Measurements from ENCODE around the gene XYLT1. TPM values are rescaled to one million over a fixed set of nuclear protein-coding genes. Genes with fewer than 3 reads are reported as not detected.

The XYLT1 gene
- total and polyA plus RNA-seq, 2 donors, result 2.2 to 3.5 TPM

- Histone ChIP-seq H3K4me3 (ENCODE audit: low read length in 2 of 2) (no peak overlapping the region), H3K27me3 (ENCODE audit: control insufficient read depth in 2 of 2, insufficient read depth in 1 of 2, low read length in 1 of 2) (no peaks in the 10 kb centered on the region), H3K36me3 (ENCODE audit: control insufficient read depth in 2 of 2, insufficient read depth in 2 of 2, low read length in 1 of 2) (no peaks in the 10 kb centered on the region), H3K4me1 (ENCODE audit: control insufficient read depth in 2 of 2, insufficient read depth in 2 of 2, low read length in 2 of 2) (no peaks in the 10 kb centered on the region), H3K27ac (ENCODE audit: low read depth in 1 of 2, low read length in 1 of 2) (no peak overlapping the region), H3K9me3 (ENCODE audit: control insufficient read depth in 2 of 2, insufficient read depth in 1 of 2, low read length in 1 of 2) (no peaks in the 10 kb centered on the region)
- no peak for DNase-seq (ENCODE audit: low read depth in 6 of 9, low spot score in 9 of 9)
- 99% methylated on average over 2 of the region's 2 CpGs for WGBS
Measured at GRCh38 chr16:17426451-17426850, 44.3 kb downstream of the XYLT1 start.

- H3K4me1 ChIP-seq (ENCODE audit: control insufficient read depth in 2 of 2, insufficient read depth in 2 of 2, low read length in 2 of 2), result no peaks in the 10 kb centered on the region
- no peak overlapping the region for H3K27ac ChIP-seq (ENCODE audit: low read depth in 1 of 2, low read length in 1 of 2)
- no peaks in the 10 kb centered on the region for H3K27me3 ChIP-seq (ENCODE audit: control insufficient read depth in 2 of 2, insufficient read depth in 1 of 2, low read length in 1 of 2)
- no peak for DNase-seq (ENCODE audit: low read depth in 6 of 9, low spot score in 9 of 9)
- H3K4me3 ChIP-seq (ENCODE audit: low read length in 2 of 2), result no peak overlapping the region
- no peaks in the 10 kb centered on the region for H3K9me3 ChIP-seq (ENCODE audit: control insufficient read depth in 2 of 2, insufficient read depth in 1 of 2, low read length in 1 of 2)
- H3K36me3 ChIP-seq (ENCODE audit: control insufficient read depth in 2 of 2, insufficient read depth in 2 of 2, low read length in 1 of 2), result no peaks in the 10 kb centered on the region
- WGBS, result 79% methylated on average over 5 of the region's 5 CpGs
Measured at GRCh38 chr16:17424771-17425170, 46.0 kb downstream of the XYLT1 start.

GRCh38 chr16:17423221-17423620 is 47.5 kb downstream of the XYLT1 start:
- DNase-seq (ENCODE audit: low read depth in 6 of 9, low spot score in 9 of 9), result no peak
- WGBS, result 96% methylated on average over 6 of the region's 6 CpGs
- H3K4me3 ChIP-seq (ENCODE audit: low read length in 2 of 2), result no peak overlapping the region
- no peaks in the 10 kb centered on the region for H3K9me3 ChIP-seq (ENCODE audit: control insufficient read depth in 2 of 2, insufficient read depth in 1 of 2, low read length in 1 of 2)
- H3K36me3 ChIP-seq (ENCODE audit: control insufficient read depth in 2 of 2, insufficient read depth in 2 of 2, low read length in 1 of 2), result no peaks in the 10 kb centered on the region
- no peaks in the 10 kb centered on the region for H3K4me1 ChIP-seq (ENCODE audit: control insufficient read depth in 2 of 2, insufficient read depth in 2 of 2, low read length in 2 of 2)
- H3K27me3 ChIP-seq (ENCODE audit: control insufficient read depth in 2 of 2, insufficient read depth in 1 of 2, low read length in 1 of 2), result no peaks in the 10 kb centered on the region
- no peak overlapping the region for H3K27ac ChIP-seq (ENCODE audit: low read depth in 1 of 2, low read length in 1 of 2)

- no peak overlapping the region for H3K27ac ChIP-seq (ENCODE audit: low read depth in 1 of 2, low read length in 1 of 2)
- H3K4me3 ChIP-seq (ENCODE audit: low read length in 2 of 2), result no peak overlapping the region
- H3K9me3 ChIP-seq (ENCODE audit: control insufficient read depth in 2 of 2, insufficient read depth in 1 of 2, low read length in 1 of 2), result no peaks in the 10 kb centered on the region
- no peak for DNase-seq (ENCODE audit: low read depth in 6 of 9, low spot score in 9 of 9)
- H3K36me3 ChIP-seq (ENCODE audit: control insufficient read depth in 2 of 2, insufficient read depth in 2 of 2, low read length in 1 of 2), result no peaks in the 10 kb centered on the region
- 83% methylated on average over 4 of the region's 4 CpGs for WGBS
- no peaks in the 10 kb centered on the region for H3K27me3 ChIP-seq (ENCODE audit: control insufficient read depth in 2 of 2, insufficient read depth in 1 of 2, low read length in 1 of 2)
- H3K4me1 ChIP-seq (ENCODE audit: control insufficient read depth in 2 of 2, insufficient read depth in 2 of 2, low read length in 2 of 2), result peaks cover 6 to 11% of the 10 kb centered on the region in 2 donors
Measured at GRCh38 chr16:17420816-17421215, 49.9 kb downstream of the XYLT1 start.

GRCh38 chr16:17419266-17419665 is 51.5 kb downstream of the XYLT1 start:
- DNase-seq (ENCODE audit: low read depth in 6 of 9, low spot score in 9 of 9), result no peak
- H3K27ac ChIP-seq (ENCODE audit: low read depth in 1 of 2, low read length in 1 of 2), result no peak overlapping the region
- no peaks in the 10 kb centered on the region for H3K36me3 ChIP-seq (ENCODE audit: control insufficient read depth in 2 of 2, insufficient read depth in 2 of 2, low read length in 1 of 2)
- 98% methylated on average over 4 of the region's 4 CpGs for WGBS
- no peaks in the 10 kb centered on the region for H3K9me3 ChIP-seq (ENCODE audit: control insufficient read depth in 2 of 2, insufficient read depth in 1 of 2, low read length in 1 of 2)
- no peaks in the 10 kb centered on the region for H3K27me3 ChIP-seq (ENCODE audit: control insufficient read depth in 2 of 2, insufficient read depth in 1 of 2, low read length in 1 of 2)
- H3K4me1 ChIP-seq (ENCODE audit: control insufficient read depth in 2 of 2, insufficient read depth in 2 of 2, low read length in 2 of 2), result peaks cover 6 to 11% of the 10 kb centered on the region in 2 donors
- H3K4me3 ChIP-seq (ENCODE audit: low read length in 2 of 2), result no peak overlapping the region

GRCh38 chr16:17417740-17418139 is 53.0 kb downstream of the XYLT1 start:
- Histone ChIP-seq H3K4me1 (ENCODE audit: control insufficient read depth in 2 of 2, insufficient read depth in 2 of 2, low read length in 2 of 2) (peaks cover 6 to 11% of the 10 kb centered on the region in 2 donors), H3K27me3 (ENCODE audit: control insufficient read depth in 2 of 2, insufficient read depth in 1 of 2, low read length in 1 of 2) (no peaks in the 10 kb centered on the region), H3K4me3 (ENCODE audit: low read length in 2 of 2) (no peak overlapping the region), H3K27ac (ENCODE audit: low read depth in 1 of 2, low read length in 1 of 2) (no peak overlapping the region), H3K9me3 (ENCODE audit: control insufficient read depth in 2 of 2, insufficient read depth in 1 of 2, low read length in 1 of 2) (no peaks in the 10 kb centered on the region), H3K36me3 (ENCODE audit: control insufficient read depth in 2 of 2, insufficient read depth in 2 of 2, low read length in 1 of 2) (no peaks in the 10 kb centered on the region)
- 79% methylated on average over 2 of the region's 2 CpGs for WGBS
- DNase-seq (ENCODE audit: low read depth in 6 of 9, low spot score in 9 of 9), result no peak

- H3K27me3 ChIP-seq (ENCODE audit: control insufficient read depth in 2 of 2, insufficient read depth in 1 of 2, low read length in 1 of 2), result no peaks in the 10 kb centered on the region
- peak overlapping the region in 1 of 2 donors; percentile 6 for H3K4me3 ChIP-seq (ENCODE audit: low read length in 2 of 2)
- H3K36me3 ChIP-seq (ENCODE audit: control insufficient read depth in 2 of 2, insufficient read depth in 2 of 2, low read length in 1 of 2), result no peaks in the 10 kb centered on the region
- DNase-seq (ENCODE audit: low read depth in 6 of 9, low spot score in 9 of 9), result peak in 8 of 9 donors; percentile 21 to 73 (median 36)
- H3K4me1 ChIP-seq (ENCODE audit: control insufficient read depth in 2 of 2, insufficient read depth in 2 of 2, low read length in 2 of 2), result peaks cover 6 to 11% of the 10 kb centered on the region in 2 donors
- H3K9me3 ChIP-seq (ENCODE audit: control insufficient read depth in 2 of 2, insufficient read depth in 1 of 2, low read length in 1 of 2), result no peaks in the 10 kb centered on the region
- peak overlapping the region in 1 of 2 donors; percentile 23 for H3K27ac ChIP-seq (ENCODE audit: low read depth in 1 of 2, low read length in 1 of 2)
- WGBS, result 35% methylated on average over 14 of the region's 14 CpGs
Measured at GRCh38 chr16:17416461-17417311, 54.1 kb downstream of the XYLT1 start.

- Histone ChIP-seq H3K36me3 (ENCODE audit: control insufficient read depth in 2 of 2, insufficient read depth in 2 of 2, low read length in 1 of 2) (no peaks in the 10 kb centered on the region), H3K27me3 (ENCODE audit: control insufficient read depth in 2 of 2, insufficient read depth in 1 of 2, low read length in 1 of 2) (no peaks in the 10 kb centered on the region), H3K4me3 (ENCODE audit: low read length in 2 of 2) (no peak overlapping the region), H3K27ac (ENCODE audit: low read depth in 1 of 2, low read length in 1 of 2) (no peak overlapping the region), H3K9me3 (ENCODE audit: control insufficient read depth in 2 of 2, insufficient read depth in 1 of 2, low read length in 1 of 2) (no peaks in the 10 kb centered on the region), H3K4me1 (ENCODE audit: control insufficient read depth in 2 of 2, insufficient read depth in 2 of 2, low read length in 2 of 2) (peaks cover 6 to 11% of the 10 kb centered on the region in 2 donors)
- WGBS, result 97% methylated on average over 8 of the region's 8 CpGs
- DNase-seq (ENCODE audit: low read depth in 6 of 9, low spot score in 9 of 9), result no peak
Measured at GRCh38 chr16:17414916-17415315, 55.8 kb downstream of the XYLT1 start.

GRCh38 chr16:17414421-17414820 is 56.3 kb downstream of the XYLT1 start:
- peaks cover 6 to 11% of the 10 kb centered on the region in 2 donors for H3K4me1 ChIP-seq (ENCODE audit: control insufficient read depth in 2 of 2, insufficient read depth in 2 of 2, low read length in 2 of 2)

More at GRCh38 chr16:17414421-17414820, 56.3 kb downstream of the XYLT1 start:
- H3K4me3 ChIP-seq (ENCODE audit: low read length in 2 of 2), result no peak overlapping the region
- WGBS, result 68% methylated on average over 8 of the region's 8 CpGs
- no peak for DNase-seq (ENCODE audit: low read depth in 6 of 9, low spot score in 9 of 9)
- H3K9me3 ChIP-seq (ENCODE audit: control insufficient read depth in 2 of 2, insufficient read depth in 1 of 2, low read length in 1 of 2), result no peaks in the 10 kb centered on the region
- no peaks in the 10 kb centered on the region for H3K36me3 ChIP-seq (ENCODE audit: control insufficient read depth in 2 of 2, insufficient read depth in 2 of 2, low read length in 1 of 2)
- no peak overlapping the region for H3K27ac ChIP-seq (ENCODE audit: low read depth in 1 of 2, low read length in 1 of 2)
- H3K27me3 ChIP-seq (ENCODE audit: control insufficient read depth in 2 of 2, insufficient read depth in 1 of 2, low read length in 1 of 2), result no peaks in the 10 kb centered on the region

Measured in thymus (tissue), 11 donors.